RWPE1 (cell line): Measurements from ENCODE around the gene GALNT2.

Experiments
- CTCF ChIA-PET: fragments of 350-600 bp; sonication (Branson Sonifier 250); formaldehyde crosslinking; extraction: SDS; loops from one replicate; lab custom pipeline; 2021; lab: Yijun Ruan, JAX
- POLR2A ChIA-PET: fragments of 400-600 bp; formaldehyde crosslinking; extraction: SDS; loops from one replicate; lab custom pipeline; 2020; ENCODE audit warnings: antibody characterized with exemption; ENCODE audit not compliant: low non-redundant PET; lab: Yijun Ruan, JAX
- DNase-seq: peaks from one replicate; pipeline ENCODE4 v3.0.0; 2012; ENCODE audit warnings: low spot score
- H3K27ac ChIP-seq: fragments of 450-650 bp; 2 replicates; pipeline ENCODE4 v1.5.1; 2017
- TF ChIP-seq, protein P1 (sequence below): fragments of 450-650 bp; conservative IDR thresholded peaks from 2 replicates; pipeline ENCODE4 v1.5.1; 2017; ENCODE audit warnings: low read depth, mild to moderate bottlenecking

Gene GALNT2

DNA sequence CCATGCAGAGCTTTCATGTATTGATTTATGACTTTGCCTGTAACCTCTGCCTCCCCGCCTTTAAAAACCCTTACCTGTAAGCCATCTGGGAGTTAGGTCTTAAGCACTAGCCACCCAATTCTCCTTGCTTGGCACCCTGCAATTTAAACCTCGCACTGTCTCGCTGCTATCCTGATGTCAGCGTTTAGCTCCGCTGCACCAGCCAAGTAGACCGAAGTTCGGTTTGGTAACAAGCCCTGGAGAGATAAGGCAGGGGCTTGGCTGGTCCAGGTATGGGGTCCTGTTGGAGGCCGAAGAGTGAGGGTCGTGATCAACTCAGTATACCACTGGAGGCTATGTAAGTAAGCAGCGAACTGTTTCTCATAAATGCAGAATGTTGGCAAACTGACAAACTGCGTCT lies 64.4 kb downstream of the GALNT2 start:
- TF ChIP-seq, protein P1, sequence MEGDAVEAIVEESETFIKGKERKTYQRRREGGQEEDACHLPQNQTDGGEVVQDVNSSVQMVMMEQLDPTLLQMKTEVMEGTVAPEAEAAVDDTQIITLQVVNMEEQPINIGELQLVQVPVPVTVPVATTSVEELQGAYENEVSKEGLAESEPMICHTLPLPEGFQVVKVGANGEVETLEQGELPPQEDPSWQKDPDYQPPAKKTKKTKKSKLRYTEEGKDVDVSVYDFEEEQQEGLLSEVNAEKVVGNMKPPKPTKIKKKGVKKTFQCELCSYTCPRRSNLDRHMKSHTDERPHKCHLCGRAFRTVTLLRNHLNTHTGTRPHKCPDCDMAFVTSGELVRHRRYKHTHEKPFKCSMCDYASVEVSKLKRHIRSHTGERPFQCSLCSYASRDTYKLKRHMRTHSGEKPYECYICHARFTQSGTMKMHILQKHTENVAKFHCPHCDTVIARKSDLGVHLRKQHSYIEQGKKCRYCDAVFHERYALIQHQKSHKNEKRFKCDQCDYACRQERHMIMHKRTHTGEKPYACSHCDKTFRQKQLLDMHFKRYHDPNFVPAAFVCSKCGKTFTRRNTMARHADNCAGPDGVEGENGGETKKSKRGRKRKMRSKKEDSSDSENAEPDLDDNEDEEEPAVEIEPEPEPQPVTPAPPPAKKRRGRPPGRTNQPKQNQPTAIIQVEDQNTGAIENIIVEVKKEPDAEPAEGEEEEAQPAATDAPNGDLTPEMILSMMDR = no peak
- no peak for DNase-seq
- ChIA-PET POLR2A (no interaction called here), CTCF (no interaction called here)
- no peak overlapping the region for H3K27ac ChIP-seq

DNA sequence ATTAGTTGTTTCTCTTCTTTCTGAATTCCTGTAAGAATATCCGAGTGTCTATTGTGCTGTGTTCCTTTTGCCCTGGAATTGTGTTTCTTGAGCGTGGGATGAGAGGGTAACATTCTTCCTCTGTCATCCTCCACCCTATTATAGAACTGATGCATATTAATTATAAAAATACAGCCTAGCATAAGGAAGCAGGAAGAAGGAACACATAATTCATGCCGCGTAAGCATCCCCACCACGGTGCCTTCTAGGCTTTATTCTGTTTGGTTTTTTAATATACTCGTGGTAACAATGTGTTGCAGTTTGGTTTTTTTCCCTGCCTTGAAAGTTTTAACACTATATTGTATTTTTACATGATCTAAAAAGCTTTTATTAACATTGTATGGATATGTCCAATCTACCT lies 65.7 kb downstream of the GALNT2 start:
- CTCF ChIA-PET = interaction anchor here (1.8 kb wide), 1 partner anchor 11 kb away, joined by 4 read pairs; no protein-coding TSS in a partner anchor
- TF ChIP-seq, protein P1 = no peak
- no peak overlapping the region for H3K27ac ChIP-seq
- POLR2A ChIA-PET = no interaction called here
- no peak for DNase-seq

DNA sequence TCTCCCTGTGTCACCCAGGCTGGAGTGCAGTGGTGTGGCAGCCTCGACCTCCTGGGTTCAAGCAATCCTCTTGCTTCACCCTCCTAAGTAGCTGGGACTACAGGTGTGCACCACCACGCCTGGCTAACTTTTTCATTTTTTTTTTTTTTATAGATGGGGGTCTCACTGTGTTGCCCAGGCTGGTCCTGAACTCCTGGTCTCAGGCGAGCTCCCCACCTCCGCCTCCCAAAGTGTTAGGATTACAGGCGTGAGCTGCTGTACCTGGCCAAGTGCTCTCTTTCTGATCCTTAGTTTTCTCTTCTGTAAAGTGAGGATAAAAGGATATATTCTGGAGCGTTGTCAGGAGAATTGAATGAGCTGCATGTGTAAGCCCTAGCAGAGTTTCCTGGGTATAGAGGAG lies 68.7 kb downstream of the GALNT2 start:
- POLR2A ChIA-PET = no interaction called here
- CTCF ChIA-PET = interaction anchor here (1.0 kb wide), 1 partner anchor 14 kb away, joined by 3 read pairs; no protein-coding TSS in a partner anchor

DNA sequence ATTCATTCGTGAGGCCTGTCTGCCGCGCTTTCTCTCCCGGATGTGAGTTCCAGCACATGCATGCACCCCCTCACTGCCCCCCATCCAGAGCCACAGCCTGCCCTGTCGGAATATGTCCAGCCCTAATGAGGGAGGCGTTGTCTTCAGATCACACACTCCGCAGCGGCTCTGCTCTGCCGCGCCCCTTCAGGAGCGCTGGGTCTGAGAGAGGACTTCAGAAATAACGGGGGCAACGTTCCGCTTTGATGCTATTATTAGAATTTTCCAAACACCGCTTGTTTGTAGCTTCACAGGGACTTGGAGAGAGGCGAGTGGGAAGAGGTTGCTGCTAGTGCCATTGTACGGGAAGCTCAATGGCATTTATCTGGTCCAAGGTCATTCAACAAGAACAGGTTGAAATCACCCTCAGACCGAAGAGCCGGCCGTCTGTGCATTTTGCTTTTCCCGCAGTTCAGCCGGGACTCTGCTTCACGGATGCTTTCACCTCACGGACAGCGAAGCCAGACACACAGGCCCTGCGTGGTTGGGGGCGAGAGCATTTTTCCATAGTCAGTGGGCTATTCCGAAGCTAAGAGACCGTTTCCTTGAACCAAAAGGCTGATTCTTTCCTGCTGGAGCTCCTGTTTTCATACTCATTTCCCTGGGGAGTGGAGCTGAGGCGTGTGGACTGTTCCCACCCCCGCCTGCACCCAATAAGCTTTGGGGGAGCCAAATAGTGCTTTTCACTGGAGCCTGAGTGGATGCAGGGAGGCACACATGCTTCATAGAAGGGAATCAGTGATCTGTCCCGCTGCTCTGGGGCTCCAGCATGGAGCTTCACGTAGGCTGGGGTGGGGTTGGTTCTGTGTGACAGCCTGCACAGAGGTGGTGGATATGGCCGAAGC lies 69.7 kb downstream of the GALNT2 start:
- TF ChIP-seq, protein P1 = no peak
- H3K27ac ChIP-seq = peak overlapping the region; percentile 29
- ChIA-PET POLR2A (no interaction called here), CTCF (interaction anchor here (1.0 kb wide), 1 partner anchor 15 kb away, joined by 3 read pairs; no protein-coding TSS in a partner anchor)
- no peak for DNase-seq

More for the DNA sequence above, 68.7 kb downstream of the GALNT2 start:
- no peak overlapping the region for H3K27ac ChIP-seq
- TF ChIP-seq, protein P1 = no peak
- no peak for DNase-seq

DNA sequence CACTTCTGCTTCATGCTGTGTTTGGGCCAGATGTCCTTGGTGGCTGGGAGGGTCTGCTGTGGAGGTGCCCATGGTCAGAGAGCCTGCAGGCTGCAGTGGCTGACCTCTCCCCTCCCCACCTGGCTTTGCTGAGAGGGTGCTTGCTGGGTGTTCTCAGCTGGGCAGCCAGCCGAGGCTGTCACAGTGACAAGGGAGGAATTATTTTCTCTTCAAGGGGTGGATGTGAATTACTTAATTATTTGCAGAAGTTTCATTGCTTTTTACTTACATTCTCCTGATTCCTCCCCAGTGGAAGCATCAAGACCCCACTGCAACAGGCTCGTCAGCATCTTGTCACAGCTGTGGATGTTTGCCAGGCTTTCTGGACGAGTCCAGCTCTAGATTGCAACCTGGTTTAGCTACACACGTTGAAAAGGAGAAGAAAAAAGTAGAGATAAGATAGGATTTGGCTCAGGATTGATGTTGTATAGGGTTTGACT lies 70.3 kb downstream of the GALNT2 start:
- ChIA-PET CTCF (no interaction called here), POLR2A (no interaction called here)
- TF ChIP-seq, protein P1 = no peak
- no peak for DNase-seq
- H3K27ac ChIP-seq = peak overlapping the region; percentile 29

DNA sequence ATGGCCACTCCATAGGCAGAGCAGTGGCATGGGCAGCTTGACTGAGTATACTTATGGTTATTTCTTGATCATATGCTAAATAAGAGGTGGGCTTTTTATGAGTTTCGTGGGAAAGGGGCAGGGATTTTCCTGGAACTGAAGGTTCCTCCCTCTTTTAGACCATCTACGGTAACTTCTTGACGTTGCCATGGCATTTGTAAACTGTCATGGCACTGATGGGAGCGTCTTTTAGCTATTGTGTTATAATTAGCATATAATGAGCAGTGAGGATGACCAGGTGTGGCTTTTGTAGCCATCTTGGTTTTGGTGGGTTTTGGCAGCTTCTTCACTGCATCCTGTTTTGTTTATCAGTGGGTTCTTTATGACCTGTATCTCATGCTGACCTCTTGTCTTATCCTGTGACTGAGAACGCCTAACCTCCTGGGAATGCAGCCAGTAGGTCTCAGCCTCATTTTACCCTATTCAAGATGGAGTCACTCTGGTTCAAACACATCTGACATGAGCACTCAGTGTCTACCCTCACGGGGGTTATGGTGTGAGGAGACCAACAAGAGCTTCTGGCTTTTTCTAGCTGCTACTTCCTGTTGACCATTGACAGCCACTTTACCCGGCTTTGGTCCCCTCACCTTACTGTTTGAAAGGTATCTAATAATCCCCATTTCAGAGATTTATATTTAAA lies 71.7 kb downstream of the GALNT2 start:
- ChIA-PET POLR2A (no interaction called here), CTCF (no interaction called here)
- no peak overlapping the region for H3K27ac ChIP-seq
- DNase-seq = no peak
- TF ChIP-seq, protein P1 = no peak
